MM.1S (cell line): ENCODE results near the gene KRT6C.

ENCODE experiments used
- EZH2 ChIP-seq: fragments of 300-600 bp; sonication (generic); optimal IDR thresholded peaks from 2 replicates; pipeline ENCODE3; 2017; ENCODE audit warnings: low read depth, mild to moderate bottlenecking, antibody characterized with exemption, low read length, mixed read lengths
- EZH2phosphoT487 ChIP-seq: fragments of 300-600 bp; sonication (generic); IDR thresholded peaks from 2 replicates; pipeline ENCODE4 v1.6.1; 2018; ENCODE audit warnings: antibody characterized with exemption, low read length
- TF ChIP-seq, protein P1 (sequence below): fragments of 300-600 bp; sonication (generic); IDR thresholded peaks from 2 replicates; pipeline ENCODE4 v1.5.1; 2016; ENCODE audit warnings: antibody characterized with exemption, low read length, mixed read lengths

DNA sequence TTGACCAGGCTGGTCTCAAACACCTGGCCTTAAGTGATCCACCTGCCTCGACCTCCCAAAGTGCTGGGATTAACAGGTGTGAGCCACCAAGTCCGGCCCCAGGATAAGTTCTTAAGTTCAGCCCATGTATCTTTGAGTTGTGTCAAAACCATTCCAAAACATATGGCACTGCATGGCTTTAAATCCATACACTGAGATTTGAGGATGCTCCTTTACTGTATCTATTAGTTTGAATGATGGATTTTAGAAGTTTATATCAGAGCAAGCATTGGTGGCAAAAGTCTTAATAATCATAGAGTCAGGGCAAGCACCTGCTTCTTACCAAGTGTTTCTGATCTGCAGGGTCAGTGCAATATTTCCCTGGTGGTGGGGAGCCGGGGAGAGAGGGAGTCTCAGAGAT, 27.7 kb downstream of the KRT6C start:
- TF ChIP-seq, protein P1, sequence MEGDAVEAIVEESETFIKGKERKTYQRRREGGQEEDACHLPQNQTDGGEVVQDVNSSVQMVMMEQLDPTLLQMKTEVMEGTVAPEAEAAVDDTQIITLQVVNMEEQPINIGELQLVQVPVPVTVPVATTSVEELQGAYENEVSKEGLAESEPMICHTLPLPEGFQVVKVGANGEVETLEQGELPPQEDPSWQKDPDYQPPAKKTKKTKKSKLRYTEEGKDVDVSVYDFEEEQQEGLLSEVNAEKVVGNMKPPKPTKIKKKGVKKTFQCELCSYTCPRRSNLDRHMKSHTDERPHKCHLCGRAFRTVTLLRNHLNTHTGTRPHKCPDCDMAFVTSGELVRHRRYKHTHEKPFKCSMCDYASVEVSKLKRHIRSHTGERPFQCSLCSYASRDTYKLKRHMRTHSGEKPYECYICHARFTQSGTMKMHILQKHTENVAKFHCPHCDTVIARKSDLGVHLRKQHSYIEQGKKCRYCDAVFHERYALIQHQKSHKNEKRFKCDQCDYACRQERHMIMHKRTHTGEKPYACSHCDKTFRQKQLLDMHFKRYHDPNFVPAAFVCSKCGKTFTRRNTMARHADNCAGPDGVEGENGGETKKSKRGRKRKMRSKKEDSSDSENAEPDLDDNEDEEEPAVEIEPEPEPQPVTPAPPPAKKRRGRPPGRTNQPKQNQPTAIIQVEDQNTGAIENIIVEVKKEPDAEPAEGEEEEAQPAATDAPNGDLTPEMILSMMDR: no peak
- TF ChIP-seq EZH2: no peak
- no peak for TF ChIP-seq EZH2phosphoT487
